Measurements from ENCODE around the gene TXNDC5. TPM values are rescaled to one million over a fixed set of nuclear protein-coding genes. Genes with fewer than 3 reads are reported as not detected.

TXNDC5 gene
- total and polyA plus RNA-seq, 9 of the 15 experiments (the other 6 are each of a cell fraction or from before 2014, with no cell fraction given): 33.9 to 156 (median 137) TPM

GRCh38 chr6:7912024-7912423 is 1.4 kb upstream of the TXNDC5 start:
- H3K9me3 ChIP-seq (replicated peaks; ENCODE audit: control insufficient read depth, insufficient read depth, low read depth, low read length): no peaks in the 10 kb centered on the region
- peak; percentile 57 for TF ChIP-seq CEBPB (tag; IDR thresholded peaks at IDR 0.05)
- TF ChIP-seq CEBPG (CRISPR knock-in tag; IDR thresholded peaks at IDR 0.05): peak; percentile 57; the same call in 1 of the 2 replicates
- peak in 1 of 2 experiments; percentile 39; a peak in 1 of 4 replicates for TF ChIP-seq CEBPG (tag; conservative IDR thresholded peaks at IDR 0.05 in 1 of 2, IDR thresholded peaks at IDR 0.05 in 1 of 2)
- TF ChIP-seq ATF3 (IDR thresholded peaks at IDR 0.05): peak; percentile 39
- TF ChIP-seq ATF3 (CRISPR knock-in tag; conservative IDR thresholded peaks at IDR 0.05): no peak
- no peak for TF ChIP-seq ZNF740 (CRISPR knock-in tag; IDR thresholded peaks at IDR 0.05)
- TF ChIP-seq ZNF740 (tag; IDR thresholded peaks at IDR 0.05): 0 out of 4 replicates have a peak, but pooled peaks of 1 of the 2 experiments have one; percentile 13
- TF ChIP-seq CCAR2 (IDR thresholded peaks at IDR 0.05; ENCODE audit: low read depth, low read length): no peak
- no peak for TF ChIP-seq HEY1 (CRISPR knock-in tag; IDR thresholded peaks at IDR 0.05; ENCODE audit: borderline replicate concordance)
- CTCF ChIA-PET (ENCODE audit: low intra/inter-chr PET ratio): no interaction called here
- no peak overlapping the region for H3K4me3 ChIP-seq
- no peak overlapping the region for H3K4me2 ChIP-seq (ENCODE audit: insufficient read depth, low read length)
- no peak for ATAC-seq
- peaks cover 14% of the 10 kb centered on the region for H4K20me1 ChIP-seq (replicated peaks; ENCODE audit: control insufficient read depth, insufficient read depth, low read length)
- no peak overlapping the region for H3K27ac ChIP-seq (ENCODE audit: extremely low read depth, low read depth, low read length)
- FAIRE-seq: peak; percentile 6
- in situ Hi-C loops (cut with MboI) (no loop called here), intact Hi-C loops (cut with micrococcal nuclease) (loop anchor here (5.0 kb wide), 2 partner anchors 65 to 150 kb away; partner anchors contain the start of gene BLOC1S5)
- DNase-seq (ENCODE audit: extremely low read depth in 1 of 4, low spot score in 3 of 4): no peak
- peaks cover 16% of the 10 kb centered on the region; the same call in 1 of the 3 replicates for H3K36me3 ChIP-seq (ENCODE audit: control insufficient read depth, insufficient read depth, low read length)
- peaks cover 12 to 30% of the 10 kb centered on the region in 2 experiments; a peak in 4 of 5 replicates for H3K27me3 ChIP-seq (ENCODE audit: control insufficient read depth in 2 of 2, insufficient read depth in 2 of 2, low read length in 2 of 2)
- no peak overlapping the region for H2AFZ ChIP-seq (ENCODE audit: low read depth, low read length)
- 69% methylated on average over 6 of the region's 6 CpGs for WGBS (ENCODE audit: insufficient coverage, low coverage, missing lambda C conversion rate)
- H3K79me2 ChIP-seq (ENCODE audit: control insufficient read depth, insufficient read depth, low read length): peaks cover 32% of the 10 kb centered on the region
- peaks cover 5% of the 10 kb centered on the region for H3K9me1 ChIP-seq (ENCODE audit: control insufficient read depth, insufficient read depth, low read length)
- no peak overlapping the region for H3K9ac ChIP-seq (ENCODE audit: insufficient read depth in 1 of 2, low read depth in 2 of 2, low read length in 2 of 2)
- no TSS peak for BruUV-seq (replicated peaks)
- H3K4me1 ChIP-seq (replicated peaks in 1 of 2; ENCODE audit: control insufficient read depth in 2 of 2, insufficient read depth in 2 of 2, low read length in 2 of 2): peaks cover 28 to 56% of the 10 kb centered on the region in 2 experiments
- POLR2A ChIA-PET: interaction anchor here (1.2 to 4.5 kb wide), 3 partner anchors 9 to 12 kb away, joined by 3 to 29 read pairs (median 4); no protein-coding TSS in a partner anchor
